MCF 10A (cell line): ENCODE results near the gene RCC2. TPM values are rescaled to one million over a fixed set of nuclear protein-coding genes. Genes with fewer than 3 reads are reported as not detected.

Source experiments
- BruUV-seq: library from RNA; stranded (reverse); fragments of 400-500 nt; replicated peaks from 2 replicates; lab custom pipeline; 2021; lab: Mats Ljungman, UMichigan
- CTCF ChIA-PET: fragments of 300-600 bp; sonication (Branson Sonifier 250); formaldehyde crosslinking; extraction: SDS; loops from one replicate; lab custom pipeline; 2021; ENCODE audit warnings: antibody characterized with exemption, inconsistent platforms; lab: Yijun Ruan, JAX
- POLR2A ChIA-PET: fragments of 300-600, 350-650 bp; sonication (Branson Sonifier 250); formaldehyde crosslinking; extraction: SDS; loops from one replicate; lab custom pipeline; 2020; ENCODE audit warnings: antibody characterized with exemption, inconsistent platforms; lab: Yijun Ruan, JAX
- DNase-seq: peaks from one replicate; pipeline ENCODE4 v3.0.0-alpha.2; 2018; ENCODE audit not compliant: unreplicated experiment
- H3K27ac Mint-ChIP-seq: one replicate; pipeline ENCODE4 v1.8.0; 2022; ENCODE audit warnings: mild to moderate bottlenecking, low read depth, mixed read lengths; ENCODE audit not compliant: unreplicated experiment
- H3K27me3 Mint-ChIP-seq: one replicate; pipeline ENCODE4 v1.8.0; 2022; ENCODE audit warnings: mixed read lengths; ENCODE audit not compliant: insufficient read depth, unreplicated experiment
- H3K36me3 Mint-ChIP-seq: one replicate; pipeline ENCODE4 v1.8.0; 2022; ENCODE audit warnings: mild to moderate bottlenecking, moderate library complexity, mixed read lengths; ENCODE audit not compliant: insufficient read depth, unreplicated experiment
- H3K4me1 Mint-ChIP-seq: one replicate; pipeline ENCODE4 v1.8.0; 2022; ENCODE audit warnings: mixed read lengths; ENCODE audit not compliant: insufficient read depth, unreplicated experiment
- H3K4me3 Mint-ChIP-seq: one replicate; pipeline ENCODE4 v1.8.0; 2022; ENCODE audit warnings: mild to moderate bottlenecking, moderate library complexity, mixed read lengths; ENCODE audit not compliant: unreplicated experiment
- H3K9me3 Mint-ChIP-seq: one replicate; pipeline ENCODE4 v1.8.0; 2022; ENCODE audit warnings: mixed read lengths; ENCODE audit not compliant: unreplicated experiment
- CTCF ChIP-seq: fragments of 200-600 bp; IDR thresholded peaks from one replicate; pipeline ENCODE4 v1.8.0; 2022; ENCODE audit warnings: antibody characterized with exemption, mild to moderate bottlenecking; ENCODE audit not compliant: unreplicated experiment
- intact Hi-C: fragments of 100-400 bp; cut with micrococcal nuclease; formaldehyde crosslinking; loops from 2 replicates; pipeline ENCODE4 v1.14.1; 2022
- total RNA-seq: library from RNA; stranded (reverse); gene quantifications from 2 replicates; pipeline ENCODE4 v1.2.3, GENCODE V29; 2022

RCC2 gene
- total RNA-seq, 1 experiment from 2014 or later = 107 TPM

GRCh38 chr1:17437580-17438317 is 1.7 kb downstream of the RCC2 start:
- TF ChIP-seq CTCF = no peak
- Mint-ChIP-seq H3K9me3 (no peaks in the 10 kb centered on the region), H3K27me3 (no peaks in the 10 kb centered on the region), H3K4me3 (peak overlapping the region; percentile 93), H3K4me1 (peaks cover 27% of the 10 kb centered on the region), H3K36me3 (peaks cover 40% of the 10 kb centered on the region), H3K27ac (no peak overlapping the region)
- CTCF ChIA-PET = interaction anchor here (0.7 to 1.6 kb wide), 2 partner anchors 65 to 167 kb away, joined by 3 read pairs; no protein-coding TSS in a partner anchor
- peak; percentile 45 for DNase-seq
- no TSS peak for BruUV-seq
- intact Hi-C loops = no loop called here
- POLR2A ChIA-PET = interaction anchor here (0.6 to 8.0 kb wide), 4 partner anchors 23 to 135 kb away, joined by 3 to 114 read pairs (median 39); no protein-coding TSS in a partner anchor

GRCh38 chr1:17437260-17437579 is 2.3 kb downstream of the RCC2 start:
- H3K9me3 Mint-ChIP-seq = no peaks in the 10 kb centered on the region
- no peaks in the 10 kb centered on the region for H3K27me3 Mint-ChIP-seq
- DNase-seq = no peak
- no peak for TF ChIP-seq CTCF
- POLR2A ChIA-PET = interaction anchor here (0.6 to 8.0 kb wide), 3 partner anchors 23 to 136 kb away, joined by 3 to 114 read pairs (median 75); no protein-coding TSS in a partner anchor
- H3K36me3 Mint-ChIP-seq = peaks cover 44% of the 10 kb centered on the region
- BruUV-seq = no TSS peak
- H3K4me1 Mint-ChIP-seq = peaks cover 27% of the 10 kb centered on the region
- H3K4me3 Mint-ChIP-seq = peak overlapping the region; percentile 70
- no peak overlapping the region for H3K27ac Mint-ChIP-seq
- CTCF ChIA-PET = interaction anchor here (1.2 kb wide), 1 partner anchor 40 kb away, joined by 3 read pairs; no protein-coding TSS in a partner anchor
- intact Hi-C loops = no loop called here

GRCh38 chr1:17436380-17437174 is 2.9 kb downstream of the RCC2 start:
- TF ChIP-seq CTCF = no peak
- Mint-ChIP-seq H3K27ac (no peak overlapping the region), H3K4me1 (peaks cover 26% of the 10 kb centered on the region), H3K27me3 (no peaks in the 10 kb centered on the region), H3K9me3 (no peaks in the 10 kb centered on the region), H3K36me3 (peaks cover 49% of the 10 kb centered on the region), H3K4me3 (peak overlapping the region; percentile 70)
- CTCF ChIA-PET = interaction anchor here (0.9 to 1.2 kb wide), 2 partner anchors 18 to 41 kb away, joined by 3 read pairs; no protein-coding TSS in a partner anchor
- intact Hi-C loops = no loop called here
- BruUV-seq = no TSS peak
- POLR2A ChIA-PET = interaction anchor here (0.6 to 8.0 kb wide), 3 partner anchors 24 to 136 kb away, joined by 3 to 75 read pairs (median 6); no protein-coding TSS in a partner anchor
- no peak for DNase-seq

GRCh38 chr1:17434601-17435000 is 4.9 kb downstream of the RCC2 start:
- H3K4me1 Mint-ChIP-seq = peaks cover 9% of the 10 kb centered on the region
- BruUV-seq = no TSS peak
- H3K27ac Mint-ChIP-seq = no peak overlapping the region
- H3K9me3 Mint-ChIP-seq = no peaks in the 10 kb centered on the region
- intact Hi-C loops = no loop called here
- no peak for TF ChIP-seq CTCF
- H3K4me3 Mint-ChIP-seq = no peak overlapping the region
- H3K36me3 Mint-ChIP-seq = peaks cover 60% of the 10 kb centered on the region
- ChIA-PET POLR2A (no interaction called here), CTCF (interaction anchor here (0.8 kb wide), 1 partner anchor 16 kb away, joined by 3 read pairs; no protein-coding TSS in a partner anchor)
- no peaks in the 10 kb centered on the region for H3K27me3 Mint-ChIP-seq
- no peak for DNase-seq
